Right renal cortex interstitium (tissue), 3 donors: Measurements from ENCODE around the gene HPCAL1. TPM values are rescaled to one million over a fixed set of nuclear protein-coding genes. Genes with fewer than 3 reads are reported as not detected.

ENCODE experiments used
- DNase-seq, 3 donors: peaks; one replicate each; pipeline ENCODE4 v3.0.0-alpha.2; 2013; ENCODE audit warnings: low read depth in 3 of 3, low spot score in 2 of 3
- polyA plus RNA-seq, 3 donors: library from polyadenylated mRNA; unstranded; fragments of 120-200 nt; gene quantifications; one replicate each; pipeline ENCODE4 v1.2.1, GENCODE V29; 2013; ENCODE audit not compliant: insufficient read length in 3 of 3

The HPCAL1 gene
- polyA plus RNA-seq, 3 donors: 21.5 to 29.6 (median 22.8) TPM

DNA sequence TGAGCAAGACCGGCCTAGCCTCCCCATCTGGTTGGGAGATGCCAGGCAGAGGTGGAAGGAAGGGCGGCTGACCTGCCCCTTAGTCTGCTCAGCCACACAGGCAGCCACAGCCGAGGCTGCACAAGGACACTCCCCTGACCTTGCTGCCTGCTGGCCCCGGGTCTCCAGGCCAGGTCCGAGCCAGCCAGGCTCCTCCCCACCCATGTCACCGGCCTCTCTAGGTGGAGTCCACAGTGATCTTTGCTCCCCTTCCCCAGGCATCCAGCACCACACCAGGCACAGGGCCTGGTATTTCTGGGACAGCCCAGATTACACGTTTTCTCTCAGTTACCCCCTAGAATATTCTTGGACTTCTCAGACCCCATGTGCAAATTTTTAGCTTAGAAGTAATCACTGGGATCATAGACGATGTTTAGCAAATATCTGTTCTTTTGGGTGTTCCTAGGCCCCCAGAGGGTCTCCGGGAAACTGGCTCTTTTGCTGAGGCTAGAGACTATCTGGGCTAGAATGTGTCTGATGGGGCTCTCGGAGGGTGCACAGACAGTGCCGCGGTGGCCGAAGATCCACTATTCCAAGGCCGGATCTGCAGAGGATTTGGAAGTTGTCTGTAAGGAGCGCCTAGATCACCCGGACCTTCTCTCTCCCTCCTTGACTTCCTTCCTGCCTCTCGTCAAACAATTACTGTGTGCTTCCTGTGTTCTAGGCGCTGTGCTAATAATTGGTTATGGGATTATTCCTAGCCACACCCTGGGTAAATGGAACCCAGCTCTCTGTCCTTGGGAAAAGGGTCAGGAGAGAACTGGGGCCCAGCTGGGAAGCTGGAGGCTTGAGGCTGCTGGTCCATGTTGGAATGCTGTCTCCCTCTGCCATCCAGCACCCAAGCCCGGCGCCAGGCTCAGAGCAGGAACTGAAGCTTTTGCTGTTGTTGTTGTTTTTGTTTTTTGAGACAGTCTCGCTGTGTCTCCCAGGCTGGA, 98.6 kb downstream of the HPCAL1 start:
- no peak for DNase-seq

DNA sequence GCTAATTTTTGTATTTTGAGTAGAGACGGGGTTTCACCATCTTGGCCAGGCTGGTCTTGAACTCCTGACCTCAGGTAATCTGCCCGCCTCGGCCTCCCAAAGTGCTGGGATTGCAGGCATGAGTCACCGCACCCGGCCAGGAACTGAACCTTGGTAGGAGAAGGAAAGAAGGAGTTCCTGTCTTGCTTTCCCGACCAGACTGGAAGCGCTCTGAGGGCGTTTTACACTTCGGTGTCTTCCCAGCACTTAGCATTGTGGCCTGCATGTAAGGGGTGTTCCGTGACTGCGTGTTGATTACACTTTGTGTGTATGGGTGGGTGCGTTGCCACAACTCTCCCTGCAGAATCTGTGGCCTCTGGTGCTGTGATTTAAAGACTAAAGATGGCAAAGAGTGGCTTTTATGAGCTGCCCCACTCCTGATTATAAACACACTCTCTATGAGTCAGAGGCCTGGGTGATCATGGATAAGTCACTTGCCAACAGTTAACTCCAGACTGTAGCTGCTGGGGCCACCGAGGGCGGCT, 99.4 kb downstream of the HPCAL1 start:
- no peak for DNase-seq

DNA sequence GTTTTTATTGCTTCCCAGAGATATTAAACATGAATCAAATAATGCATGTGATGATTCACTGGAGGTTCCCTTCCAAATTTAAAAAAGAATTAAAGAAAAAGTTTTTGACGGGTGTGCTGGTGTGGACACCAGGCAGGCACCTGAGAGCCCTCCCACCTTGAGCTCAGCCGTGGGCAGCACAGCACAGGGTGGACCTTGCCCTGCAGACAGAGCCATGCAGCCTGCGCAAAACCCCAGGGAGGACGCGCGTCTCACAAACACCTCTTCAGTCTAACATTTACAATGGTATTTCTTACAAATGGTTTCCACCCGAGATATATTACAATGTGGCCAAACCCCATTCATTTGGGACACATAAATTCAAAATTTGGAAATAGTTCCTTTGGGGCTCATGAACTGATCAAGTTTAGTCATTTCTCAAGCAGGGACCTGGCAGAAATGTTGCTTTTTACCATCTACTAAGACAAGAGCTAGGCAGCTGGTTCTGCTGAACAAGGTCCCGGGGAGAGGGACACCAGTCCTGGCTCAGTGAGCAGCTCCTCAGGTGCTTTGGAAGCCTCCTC, 100.0 kb downstream of the HPCAL1 start:
- no peak for DNase-seq

DNA sequence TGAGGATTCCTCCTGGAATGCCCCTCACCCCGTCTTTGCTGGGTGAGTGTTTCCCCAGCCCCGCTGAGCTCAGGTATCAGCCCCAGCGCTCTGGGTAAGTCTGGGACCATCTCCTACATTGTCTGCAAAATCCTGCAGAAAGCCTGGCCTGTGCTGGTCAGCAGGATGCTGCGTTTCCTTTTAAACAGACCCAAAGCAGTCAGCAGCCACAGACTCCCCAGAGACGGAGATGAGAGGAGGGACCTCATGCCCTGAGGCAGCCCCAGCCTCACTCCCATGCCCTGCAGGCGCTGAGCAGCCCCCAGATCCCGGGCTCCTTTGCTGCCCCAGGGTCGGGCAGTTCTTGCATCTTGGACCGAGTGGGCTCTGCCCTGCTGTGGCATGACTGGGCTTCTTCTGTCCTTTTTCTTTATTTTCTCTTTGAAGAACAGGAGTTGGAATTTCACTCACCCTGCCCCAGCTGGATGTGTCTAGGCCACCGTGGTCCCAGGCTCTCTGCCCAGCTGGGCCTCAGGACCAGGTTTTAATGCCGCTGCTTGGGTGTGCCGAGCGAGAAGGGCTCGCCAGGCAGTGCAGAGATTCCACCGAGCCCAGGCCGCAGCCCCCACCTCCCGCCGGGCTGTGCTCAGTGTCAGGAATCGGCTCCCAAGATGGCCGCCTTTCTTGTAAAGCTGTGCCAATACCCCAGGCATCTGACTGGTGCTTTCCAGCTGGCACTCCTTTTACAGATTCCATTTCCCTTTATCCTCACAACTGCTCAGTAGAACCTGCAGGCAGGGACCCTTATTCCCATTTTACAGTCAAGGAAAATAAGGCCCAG, 101.8 kb downstream of the HPCAL1 start:
- no peak for DNase-seq

DNA sequence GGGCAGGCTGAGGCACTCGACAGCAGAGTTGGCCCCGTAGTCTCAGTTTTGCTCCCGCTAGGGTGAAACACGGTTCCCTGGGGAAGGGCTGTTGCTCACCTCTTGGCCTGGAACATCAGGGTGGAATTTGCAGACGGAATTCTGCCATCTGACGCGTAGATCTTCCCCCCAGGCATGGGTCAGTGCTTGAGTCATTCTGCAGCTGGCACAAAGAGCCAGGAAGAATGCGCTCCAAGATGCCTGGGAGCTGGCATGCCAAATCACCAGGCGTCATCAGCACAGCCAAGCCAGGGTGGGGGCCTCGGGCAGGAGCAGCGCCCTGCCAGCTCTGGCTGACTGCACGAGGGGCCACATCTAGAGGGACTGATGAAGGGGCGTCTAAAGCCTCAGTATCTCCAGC, 102.7 kb downstream of the HPCAL1 start:
- no peak for DNase-seq

DNA sequence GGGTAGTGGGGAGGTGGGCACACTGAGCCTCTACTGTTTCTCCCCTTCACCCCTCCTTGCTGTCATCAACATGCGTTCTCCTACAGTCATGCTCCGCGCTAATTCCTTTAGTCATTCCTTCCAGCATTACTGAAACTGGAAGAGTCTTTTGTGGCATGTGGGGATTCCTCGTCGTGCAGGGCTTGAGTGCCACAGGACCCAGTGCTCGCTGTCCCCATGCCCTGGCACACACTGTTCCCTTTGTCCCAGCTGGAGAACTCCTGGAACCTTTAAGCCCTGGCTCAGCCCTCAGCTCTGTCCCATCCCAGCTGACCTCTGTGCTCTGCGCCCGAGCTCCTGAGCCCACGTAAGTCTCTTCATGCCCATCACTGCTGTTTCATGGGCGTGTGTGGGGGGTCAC, 103.3 kb downstream of the HPCAL1 start:
- no peak for DNase-seq

DNA sequence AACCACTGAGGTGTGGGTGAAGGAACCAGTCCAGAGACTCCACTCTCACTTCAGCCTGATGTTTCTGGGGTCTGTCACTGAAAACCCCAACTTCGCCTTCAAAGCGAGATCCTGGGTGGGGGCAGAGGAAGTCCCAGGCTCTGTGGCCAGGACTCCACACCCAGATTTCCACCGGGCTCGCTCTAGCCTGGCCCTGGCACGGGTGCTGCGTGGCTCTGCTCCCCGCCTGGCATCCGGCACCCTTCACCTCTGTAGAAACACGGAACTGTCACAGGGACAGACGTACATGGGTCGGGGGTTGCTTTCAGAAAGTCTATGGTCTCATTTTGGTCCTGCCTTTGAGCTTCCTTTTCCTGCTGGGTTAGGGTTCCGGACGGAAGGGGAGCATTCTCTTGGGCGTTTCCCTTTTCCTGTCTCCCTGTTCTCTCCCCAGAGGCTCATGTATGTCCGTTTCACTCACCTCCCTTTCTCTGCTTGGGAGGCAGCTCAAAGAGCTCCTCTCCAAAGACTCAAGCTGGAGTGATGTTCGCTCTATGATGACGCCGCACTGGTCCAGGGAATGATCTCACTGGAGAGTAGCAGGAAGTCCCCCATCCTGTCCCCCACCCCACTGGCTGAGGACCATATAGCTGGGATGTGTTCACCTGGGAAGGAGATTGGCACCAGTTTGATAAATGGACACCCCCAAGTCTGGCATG, 103.9 kb downstream of the HPCAL1 start:
- no peak for DNase-seq

DNA sequence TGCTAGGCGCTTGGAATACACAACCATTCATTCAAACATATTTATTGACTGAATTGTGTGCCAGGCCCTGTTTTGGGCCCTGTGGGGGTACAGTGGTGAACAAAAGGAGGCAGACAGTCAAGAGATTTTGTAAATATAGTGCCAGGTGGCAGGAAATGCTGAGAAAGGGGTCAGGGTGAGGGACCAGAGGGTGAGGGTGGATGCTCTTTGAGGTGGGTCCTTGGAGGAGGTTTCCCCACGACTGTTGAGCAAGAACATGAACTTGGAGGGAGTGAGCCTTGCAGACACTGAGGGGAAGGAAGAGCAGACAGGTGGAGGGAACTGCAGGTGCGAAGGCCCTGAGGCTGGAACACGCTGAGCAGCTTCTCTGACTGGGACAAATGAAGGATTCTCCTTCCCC, 104.7 kb downstream of the HPCAL1 start:
- no peak for DNase-seq

DNA sequence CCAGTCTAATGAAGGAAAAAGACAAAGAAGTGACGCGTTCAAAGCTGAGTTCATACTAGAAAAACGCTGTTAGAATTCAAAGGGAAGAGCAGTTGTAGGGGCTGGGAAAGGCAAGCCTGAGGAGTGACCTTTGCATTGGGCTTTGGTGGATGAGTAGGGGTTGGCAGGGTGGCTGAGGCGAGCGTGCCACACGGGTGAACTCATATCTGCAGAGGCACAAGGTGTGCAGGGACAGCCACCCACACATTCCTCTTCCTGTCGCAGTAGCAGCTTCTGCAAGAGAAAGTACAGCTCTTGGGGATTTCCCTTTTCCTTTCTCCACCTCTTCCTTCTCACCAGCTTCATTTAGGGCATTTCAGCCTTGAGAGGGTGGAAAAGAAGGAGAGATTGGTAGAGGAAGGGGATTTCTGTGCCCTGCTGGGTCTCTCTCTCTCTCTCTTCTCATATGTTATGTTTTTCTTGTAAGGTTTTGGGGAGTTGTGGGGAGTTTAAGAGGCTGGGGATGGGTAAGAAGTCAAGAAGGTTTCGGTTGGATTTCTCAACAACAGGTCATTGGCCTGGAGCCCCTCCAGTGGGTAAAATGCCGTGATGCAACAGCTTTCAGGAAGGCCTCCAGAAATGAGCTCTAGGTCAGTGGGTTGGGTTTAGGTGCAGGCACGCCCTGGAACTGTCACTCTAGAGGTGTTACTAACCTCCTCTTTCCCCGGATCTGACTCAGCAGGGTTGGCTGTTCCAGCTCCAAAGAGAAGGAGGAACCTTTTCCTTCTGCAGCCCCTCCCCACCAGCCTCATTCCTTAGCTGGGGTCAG, 105.3 kb downstream of the HPCAL1 start:
- DNase-seq: no peak

DNA sequence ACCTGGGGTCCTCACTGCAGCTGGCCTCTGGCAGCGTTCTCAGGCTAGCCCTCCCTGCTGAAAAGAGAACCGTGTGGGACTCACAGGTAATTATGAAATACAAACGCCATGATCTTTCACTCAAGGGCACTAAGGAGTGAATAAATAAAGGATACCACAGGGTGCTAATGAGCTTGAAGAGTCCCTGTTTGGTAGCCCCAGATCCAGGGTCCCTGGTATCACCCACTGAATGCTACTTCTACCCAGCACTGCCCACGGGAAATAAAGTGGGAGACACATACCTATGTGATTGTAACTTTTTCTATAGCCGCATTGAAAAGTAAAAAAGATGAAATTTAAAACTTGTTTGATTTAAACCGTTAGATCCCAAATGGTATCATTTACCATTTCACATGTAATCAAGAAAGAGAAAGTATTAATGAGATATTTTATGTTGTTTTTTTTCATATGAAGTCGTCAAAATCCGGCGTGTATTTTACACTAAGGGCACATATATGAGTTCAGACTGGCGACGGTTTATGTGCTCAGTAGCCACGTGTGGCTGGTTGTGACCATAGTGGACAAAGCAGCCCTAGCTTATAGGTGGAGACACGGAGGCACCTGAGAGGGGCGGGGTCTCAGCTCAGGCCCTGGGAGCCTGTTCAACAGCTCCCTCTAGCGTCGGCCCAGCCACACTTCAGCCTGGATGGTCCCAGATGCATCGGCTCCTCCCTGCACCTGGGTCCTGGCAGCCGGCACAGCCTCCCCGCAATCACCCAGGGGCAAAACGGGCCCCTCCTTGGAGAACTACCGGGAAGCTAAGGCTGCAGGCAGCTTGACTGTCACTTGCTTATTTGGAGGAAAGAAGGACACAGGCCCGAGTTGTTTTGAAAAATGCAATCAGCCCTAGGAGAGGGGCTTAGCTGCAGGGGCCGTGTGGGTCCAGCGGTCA, 106.2 kb downstream of the HPCAL1 start:
- peak; percentile 63 to 70 (median 66) for DNase-seq

DNA sequence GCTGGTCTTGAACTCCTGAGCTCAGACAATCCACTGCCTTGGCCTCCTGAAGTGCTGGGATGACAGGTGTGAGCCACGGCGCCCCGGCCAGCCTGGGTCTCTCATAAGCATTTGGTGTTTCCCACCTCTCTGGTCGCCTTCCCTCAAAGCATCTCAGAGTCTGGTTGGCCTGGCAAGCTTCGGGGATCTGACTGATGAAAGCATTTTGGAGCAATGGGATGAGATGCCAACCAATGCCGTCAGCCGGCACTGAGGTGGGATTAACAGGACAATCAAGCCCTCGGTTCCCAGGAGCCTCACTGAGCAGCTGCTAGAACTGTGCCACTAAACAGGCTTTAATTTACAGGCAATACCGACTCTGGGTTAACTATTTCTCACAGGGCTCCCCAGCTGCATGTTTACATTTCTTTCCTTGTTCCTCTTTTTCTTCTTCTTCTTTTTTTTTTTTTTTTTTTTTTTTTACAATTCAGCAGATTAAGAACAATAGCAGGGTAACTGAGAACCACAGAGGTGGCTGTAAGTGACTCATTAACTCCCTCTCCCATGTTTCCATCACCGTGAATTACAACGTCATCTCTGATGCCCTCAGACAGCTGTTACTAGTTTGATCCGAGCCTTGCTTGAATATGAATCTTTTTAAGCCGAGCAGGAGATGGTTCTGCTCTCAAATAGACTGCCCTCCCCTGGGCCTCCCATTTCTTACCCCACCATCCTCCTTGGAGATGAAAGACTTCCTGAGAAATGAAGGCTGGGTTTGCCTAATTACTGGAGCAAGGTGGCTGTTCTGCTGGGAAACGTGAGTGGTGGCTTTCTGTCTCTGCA, 107.5 kb downstream of the HPCAL1 start:
- DNase-seq: no peak

DNA sequence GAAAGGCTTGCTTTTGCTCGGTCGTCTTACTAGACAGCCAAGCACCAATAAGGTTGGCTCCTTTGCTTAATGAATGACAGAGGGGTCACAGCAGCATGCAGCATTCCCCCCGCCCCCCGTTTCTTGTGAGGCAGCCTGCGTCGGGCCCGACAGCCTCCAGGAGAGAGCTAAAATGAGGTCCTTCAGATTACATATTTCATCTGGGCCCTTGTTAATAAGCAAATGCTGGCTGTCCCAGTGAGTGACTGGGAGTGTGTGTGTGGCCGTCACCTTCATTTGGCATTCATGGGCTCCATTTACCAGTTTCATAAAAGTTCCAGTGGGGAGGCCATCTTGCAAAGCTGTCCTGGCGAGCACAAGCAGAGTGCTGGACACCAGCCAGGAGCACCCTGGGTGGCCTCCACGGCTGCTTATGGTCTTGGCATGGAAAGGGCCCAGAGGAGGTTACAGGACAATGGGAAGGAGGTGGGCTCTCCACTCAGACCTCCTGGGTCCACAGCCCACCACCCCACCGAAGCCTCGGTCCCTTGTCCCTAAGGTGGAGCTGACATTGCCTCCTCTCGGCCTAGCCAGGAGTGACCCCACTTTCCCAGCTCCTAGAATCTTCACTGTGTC, 108.2 kb downstream of the HPCAL1 start:
- DNase-seq: no peak

DNA sequence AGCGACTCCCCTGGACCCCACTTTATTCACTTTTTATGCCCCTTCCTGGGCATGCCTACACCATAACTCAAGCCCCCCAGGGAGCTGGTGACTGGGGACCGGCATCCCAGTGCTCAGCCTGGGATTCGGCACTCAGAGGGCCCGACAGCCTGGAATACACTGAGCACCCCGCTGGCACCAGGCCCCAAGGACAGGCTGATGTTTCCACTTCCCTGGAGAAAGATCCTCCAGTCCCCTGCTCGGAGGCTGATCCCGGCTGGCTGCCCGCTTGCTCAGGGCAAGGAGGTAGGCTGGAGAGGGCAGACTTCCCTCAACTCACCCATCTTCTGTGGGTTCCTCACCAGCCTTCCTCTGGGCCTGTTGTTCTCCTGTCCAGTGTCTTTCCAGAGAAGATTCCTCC, 108.9 kb downstream of the HPCAL1 start:
- no peak for DNase-seq

DNA sequence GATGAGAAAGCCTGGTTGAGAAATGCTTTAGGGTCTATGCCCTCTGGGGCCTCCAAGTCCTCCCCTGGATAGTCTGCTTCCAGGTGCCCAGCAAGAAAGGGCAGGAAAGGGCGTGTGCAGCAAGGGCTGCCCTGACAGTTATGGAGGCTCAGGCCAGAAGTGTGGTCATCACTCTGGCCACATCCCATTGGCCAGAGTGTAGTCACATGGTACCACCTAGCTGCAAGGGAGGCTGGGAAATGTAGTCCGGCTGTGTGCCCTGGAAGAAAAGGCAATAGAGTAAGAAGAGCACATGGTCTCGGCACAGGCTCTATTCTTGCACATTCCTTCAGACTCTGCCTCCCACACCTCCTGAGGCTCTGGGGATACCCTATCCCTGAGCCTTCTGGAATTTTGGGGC, 109.7 kb downstream of the HPCAL1 start:
- DNase-seq: no peak

DNA sequence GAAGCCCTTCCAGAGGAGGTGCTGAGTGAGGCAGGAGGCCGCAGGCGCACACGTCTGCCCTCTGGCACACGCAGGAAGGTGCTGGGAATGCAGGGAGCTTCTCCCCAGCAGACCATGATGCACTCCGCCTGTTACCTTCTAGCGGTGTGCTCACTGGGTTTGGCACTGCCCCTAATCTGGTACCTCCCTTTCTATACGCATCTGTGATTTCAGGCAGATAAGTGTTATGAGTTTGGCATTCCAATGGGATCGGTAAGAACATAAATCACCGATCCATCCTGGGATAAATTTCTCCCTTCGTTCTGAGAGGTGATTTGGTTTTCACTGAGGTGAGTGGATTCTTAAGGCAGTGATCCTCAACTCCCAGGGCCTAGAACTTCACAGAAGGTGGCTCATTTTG, 110.8 kb downstream of the HPCAL1 start:
- DNase-seq: no peak

DNA sequence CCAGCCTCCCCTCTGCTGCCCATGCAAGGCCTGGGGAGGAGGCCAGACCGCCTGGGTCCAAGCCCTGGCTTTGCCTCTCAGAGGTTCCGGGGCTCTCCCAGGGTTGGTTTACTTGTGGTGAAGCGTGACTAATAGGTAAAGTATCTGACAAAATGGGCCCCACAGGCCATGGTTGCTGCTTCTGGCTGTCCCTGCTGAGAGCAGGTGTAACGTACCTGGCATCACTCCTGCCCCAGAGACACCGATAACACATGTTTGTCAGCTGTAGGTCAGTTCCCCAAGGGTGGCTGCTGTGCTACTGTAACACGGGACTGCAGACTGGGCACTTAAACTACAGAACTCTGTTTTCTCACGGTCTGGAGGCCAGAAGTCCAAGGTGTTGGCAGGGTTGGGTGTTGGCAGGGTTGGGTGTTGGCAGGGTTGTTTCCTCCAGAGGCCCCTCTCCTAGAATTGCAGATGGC, 111.3 kb downstream of the HPCAL1 start:
- DNase-seq: no peak

DNA sequence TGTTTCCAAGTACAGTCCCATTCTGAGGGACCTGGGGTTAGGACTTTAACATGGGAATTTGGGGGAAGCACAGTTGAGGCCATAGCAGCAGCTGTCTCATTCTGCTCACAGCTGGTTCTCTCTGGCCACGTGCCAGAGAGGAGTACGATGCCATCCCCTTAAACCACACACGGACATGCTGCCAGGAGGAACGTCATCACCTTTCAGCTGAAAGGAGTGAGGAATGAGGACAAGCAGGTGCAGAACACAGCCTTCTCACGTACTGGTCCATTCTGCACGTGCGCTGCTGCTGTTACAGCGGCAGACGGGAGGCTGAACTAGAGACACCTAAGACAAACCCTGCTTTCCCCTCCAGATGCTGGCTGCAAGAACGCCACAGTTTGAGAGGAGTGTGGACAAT, 111.9 kb downstream of the HPCAL1 start:
- no peak for DNase-seq
